PC-3 (cell line): Measurements from ENCODE around the gene IKZF5. TPM values are rescaled to one million over a fixed set of nuclear protein-coding genes. Genes with fewer than 3 reads are reported as not detected.

Experiments used
- ATAC-seq: fragments of 200-7000 bp; cut with Tn5 transposase; 2 replicates; pipeline ENCODE4 v1.9.1; 2020; ENCODE audit warnings: mild to moderate bottlenecking, moderate library complexity
- BruUV-seq: library from RNA; stranded (reverse); fragments of 400-500 nt; replicated peaks from 2 replicates; lab custom pipeline; 2021; lab: Mats Ljungman, UMichigan
- CTCF ChIA-PET: fragments of 300-600 bp; sonication (Branson Sonifier 250); formaldehyde crosslinking; loops from one replicate; lab custom pipeline; 2022; ENCODE audit warnings: antibody characterized with exemption; lab: Charles Lee
- POLR2A ChIA-PET: fragments of 300-600 bp; sonication (Branson Sonifier 250); formaldehyde crosslinking; loops from one replicate; lab custom pipeline; 2022; ENCODE audit warnings: antibody characterized with exemption; ENCODE audit not compliant: unreplicated experiment; lab: Charles Lee
- DNase-seq: peaks from one replicate; pipeline ENCODE4 v3.0.0-alpha.2; 2015
- H2AFZ ChIP-seq: fragments of 300-600 bp; sonication (generic); 2 replicates; pipeline ENCODE4 v1.6.0; 2016; ENCODE audit warnings: antibody characterized with exemption, low read length
- H3F3A ChIP-seq: fragments of 300-600 bp; sonication (generic); one replicate; pipeline ENCODE4 v1.6.0; 2017; ENCODE audit warnings: antibody characterized with exemption, low read length, control low read depth, mild to moderate bottlenecking; ENCODE audit not compliant: unreplicated experiment
- H3K27ac ChIP-seq: fragments of 300-600 bp; sonication (generic); 2 replicates; pipeline ENCODE4 v1.5.1; 2016; ENCODE audit warnings: mild to moderate bottlenecking, low read length
- H3K27me3 ChIP-seq: fragments of 300-600 bp; sonication (generic); 2 replicates; pipeline ENCODE4 v1.6.1; 2016; ENCODE audit warnings: low read length, mixed read lengths
- H3K36me3 ChIP-seq: fragments of 300-600 bp; sonication (generic); 2 replicates; pipeline ENCODE4 v1.6.1; 2016; ENCODE audit warnings: low read depth, mixed run types, low read length, mixed read lengths
- H3K4me1 ChIP-seq: fragments of 300-600 bp; sonication (generic); 2 replicates; pipeline ENCODE4 v1.5.1; 2016; ENCODE audit warnings: low read length; ENCODE audit not compliant: insufficient read depth
- H3K4me2 ChIP-seq: fragments of 300-600 bp; sonication (generic); 2 replicates; pipeline ENCODE4 v1.6.0; 2016; ENCODE audit warnings: low read length
- H3K4me3 ChIP-seq: fragments of 300-600 bp; sonication (generic); 2 replicates; pipeline ENCODE4 v1.5.1; 2016; ENCODE audit warnings: mild to moderate bottlenecking, low read length, mixed read lengths
- H3K79me2 ChIP-seq: fragments of 300-600 bp; sonication (generic); 2 replicates; pipeline ENCODE4 v1.6.1; 2017; ENCODE audit warnings: low read length, mixed read lengths
- H3K9ac ChIP-seq: fragments of 300-600 bp; sonication (generic); 2 replicates; pipeline ENCODE4 v1.6.0; 2016; ENCODE audit warnings: mild to moderate bottlenecking, low read length
- H3K9me2 ChIP-seq: fragments of 300-600 bp; sonication (generic); replicated peaks from 2 replicates; pipeline ENCODE4 v1.6.1; 2016; ENCODE audit warnings: mixed run types, low read length, mixed read lengths
- H3K9me3 ChIP-seq: fragments of 300-600 bp; sonication (generic); 2 replicates; pipeline ENCODE4 v1.6.1; 2016; ENCODE audit warnings: low read length, mixed read lengths
- H4K20me1 ChIP-seq: fragments of 300-600 bp; sonication (generic); 2 replicates; pipeline ENCODE4 v1.6.1; 2016; ENCODE audit warnings: low read length, mixed read lengths
- EZH2 ChIP-seq: fragments of 300-600 bp; sonication (generic); IDR thresholded peaks from one replicate; pipeline ENCODE4 v1.6.1; 2017; ENCODE audit warnings: antibody characterized with exemption, mild to moderate bottlenecking, low read length; ENCODE audit not compliant: unreplicated experiment
- EZH2phosphoT487 ChIP-seq: fragments of 300-600 bp; sonication (generic); IDR thresholded peaks from 2 replicates; pipeline ENCODE4 v1.6.1; 2018; ENCODE audit warnings: mild to moderate bottlenecking, antibody characterized with exemption, low read length, borderline replicate concordance
- intact Hi-C: fragments of 100-400 bp; cut with micrococcal nuclease; formaldehyde crosslinking; loops from 2 replicates; pipeline ENCODE4 v1.9.0; 2023
- total RNA-seq: library from RNA; depleted of rRNA; stranded (reverse); fragments of >200 nt; gene quantifications from 2 replicates; pipeline ENCODE4 v1.2.3, GENCODE V29; 2014
- TF ChIP-seq, protein P1 (sequence below): fragments of 300-600 bp; sonication (generic); conservative IDR thresholded peaks from 2 replicates; pipeline ENCODE4 v1.5.1; 2017; ENCODE audit warnings: antibody characterized with exemption, low read depth, mild to moderate bottlenecking, low read length

The IKZF5 gene
- total RNA-seq, 1 experiment from 2014 or later = 1.6 TPM

DNA sequence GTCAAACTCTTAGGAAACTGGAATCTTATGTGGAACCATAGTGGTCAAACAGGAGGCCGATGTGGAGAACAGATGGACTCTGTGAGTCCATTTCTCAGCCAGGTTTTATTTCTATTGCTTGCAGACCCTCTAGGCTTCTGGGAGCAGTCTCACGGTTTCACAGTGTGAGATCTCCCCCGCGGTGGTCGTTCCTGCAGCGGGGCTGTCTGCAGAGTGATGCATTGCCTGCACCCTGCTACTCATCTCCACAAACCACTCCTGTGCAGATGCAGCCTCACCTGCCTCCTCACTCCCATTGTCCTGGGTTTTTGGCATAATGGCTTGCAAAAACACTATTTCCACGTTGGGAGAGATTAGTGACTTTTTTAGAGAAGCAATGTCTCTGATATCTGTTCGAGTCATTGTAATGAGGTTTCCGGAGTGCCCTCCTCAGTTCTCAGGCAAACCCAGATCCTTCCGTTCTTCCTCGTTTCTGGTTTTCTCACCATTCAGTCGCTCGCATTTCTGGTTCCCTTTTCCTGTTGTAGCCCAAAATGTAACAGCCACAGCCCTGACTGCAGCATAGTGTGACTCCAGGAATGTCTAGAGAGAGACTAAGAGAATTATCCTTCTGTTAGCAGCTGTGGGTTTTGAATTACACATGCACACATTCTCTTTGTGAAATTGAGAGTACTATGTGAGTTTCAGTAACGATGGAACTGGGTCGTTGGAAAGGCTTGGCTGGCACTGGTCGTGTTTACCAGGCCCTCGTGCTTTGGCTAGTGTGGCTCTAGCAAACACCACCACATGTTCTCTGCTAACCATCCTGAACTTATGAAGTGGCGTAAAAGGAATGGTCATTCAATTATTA, 30.4 kb upstream of the IKZF5 start:
- intact Hi-C loops = no loop called here
- no TSS peak for BruUV-seq
- Histone ChIP-seq H3K4me2 (no peak overlapping the region), H2AFZ (no peak overlapping the region), H3K79me2 (no peaks in the 10 kb centered on the region), H3K36me3 (no peaks in the 10 kb centered on the region), H3K4me3 (no peak overlapping the region), H3K9me3 (no peaks in the 10 kb centered on the region), H3K27ac (no peak overlapping the region), H4K20me1 (no peaks in the 10 kb centered on the region), H3F3A (no peaks in the 10 kb centered on the region), H3K9ac (no peak overlapping the region), H3K9me2 (no peaks in the 10 kb centered on the region), H3K27me3 (no peaks in the 10 kb centered on the region), H3K4me1 (no peaks in the 10 kb centered on the region)
- TF ChIP-seq, protein P1, sequence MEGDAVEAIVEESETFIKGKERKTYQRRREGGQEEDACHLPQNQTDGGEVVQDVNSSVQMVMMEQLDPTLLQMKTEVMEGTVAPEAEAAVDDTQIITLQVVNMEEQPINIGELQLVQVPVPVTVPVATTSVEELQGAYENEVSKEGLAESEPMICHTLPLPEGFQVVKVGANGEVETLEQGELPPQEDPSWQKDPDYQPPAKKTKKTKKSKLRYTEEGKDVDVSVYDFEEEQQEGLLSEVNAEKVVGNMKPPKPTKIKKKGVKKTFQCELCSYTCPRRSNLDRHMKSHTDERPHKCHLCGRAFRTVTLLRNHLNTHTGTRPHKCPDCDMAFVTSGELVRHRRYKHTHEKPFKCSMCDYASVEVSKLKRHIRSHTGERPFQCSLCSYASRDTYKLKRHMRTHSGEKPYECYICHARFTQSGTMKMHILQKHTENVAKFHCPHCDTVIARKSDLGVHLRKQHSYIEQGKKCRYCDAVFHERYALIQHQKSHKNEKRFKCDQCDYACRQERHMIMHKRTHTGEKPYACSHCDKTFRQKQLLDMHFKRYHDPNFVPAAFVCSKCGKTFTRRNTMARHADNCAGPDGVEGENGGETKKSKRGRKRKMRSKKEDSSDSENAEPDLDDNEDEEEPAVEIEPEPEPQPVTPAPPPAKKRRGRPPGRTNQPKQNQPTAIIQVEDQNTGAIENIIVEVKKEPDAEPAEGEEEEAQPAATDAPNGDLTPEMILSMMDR = no peak
- no peak for TF ChIP-seq EZH2
- TF ChIP-seq EZH2phosphoT487 = no peak
- POLR2A ChIA-PET = no interaction called here
- ATAC-seq (no peak), DNase-seq (no peak)
- CTCF ChIA-PET = no interaction called here

DNA sequence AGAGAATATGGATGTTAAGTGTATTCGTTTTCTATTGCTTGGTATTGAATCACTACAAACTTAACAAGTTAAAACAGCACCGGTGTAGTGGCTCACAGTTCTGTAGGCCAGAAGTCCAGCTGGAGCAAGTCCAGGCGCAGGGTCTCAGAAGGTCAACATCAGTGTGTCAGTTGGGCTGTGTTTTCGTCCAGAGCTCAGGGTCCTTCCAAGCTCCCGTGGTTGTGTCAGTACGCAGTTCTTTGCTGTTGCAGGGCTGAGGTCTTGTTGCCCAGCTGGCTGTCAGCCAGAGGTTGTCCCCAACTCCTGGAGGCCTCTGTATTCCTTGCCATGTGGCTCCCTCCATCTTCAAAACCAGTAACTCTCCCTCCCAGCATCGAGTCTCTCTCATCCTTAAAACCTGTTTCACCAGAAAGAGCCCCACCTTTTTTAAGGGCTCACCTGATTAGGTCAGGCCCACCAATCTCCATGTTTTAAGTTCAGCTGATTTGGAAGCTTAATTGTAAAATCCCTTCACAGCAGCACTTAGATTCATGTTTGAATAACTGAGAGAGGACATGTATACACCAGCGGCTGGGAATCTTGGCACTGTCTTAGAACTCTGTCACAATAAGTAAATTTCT, 27.0 kb upstream of the IKZF5 start:
- Histone ChIP-seq H3K4me1 (no peaks in the 10 kb centered on the region), H4K20me1 (no peaks in the 10 kb centered on the region), H3K4me2 (no peak overlapping the region), H3K27me3 (no peaks in the 10 kb centered on the region), H3F3A (no peaks in the 10 kb centered on the region), H3K27ac (no peak overlapping the region), H2AFZ (no peak overlapping the region), H3K9me3 (no peaks in the 10 kb centered on the region), H3K4me3 (no peak overlapping the region), H3K79me2 (no peaks in the 10 kb centered on the region), H3K9ac (no peak overlapping the region), H3K36me3 (no peaks in the 10 kb centered on the region), H3K9me2 (no peaks in the 10 kb centered on the region)
- intact Hi-C loops = no loop called here
- BruUV-seq = no TSS peak
- TF ChIP-seq EZH2phosphoT487 (no peak), EZH2 (no peak)
- TF ChIP-seq, protein P1 = no peak
- CTCF ChIA-PET = no interaction called here
- ATAC-seq = no peak
- POLR2A ChIA-PET = no interaction called here
- no peak for DNase-seq

DNA sequence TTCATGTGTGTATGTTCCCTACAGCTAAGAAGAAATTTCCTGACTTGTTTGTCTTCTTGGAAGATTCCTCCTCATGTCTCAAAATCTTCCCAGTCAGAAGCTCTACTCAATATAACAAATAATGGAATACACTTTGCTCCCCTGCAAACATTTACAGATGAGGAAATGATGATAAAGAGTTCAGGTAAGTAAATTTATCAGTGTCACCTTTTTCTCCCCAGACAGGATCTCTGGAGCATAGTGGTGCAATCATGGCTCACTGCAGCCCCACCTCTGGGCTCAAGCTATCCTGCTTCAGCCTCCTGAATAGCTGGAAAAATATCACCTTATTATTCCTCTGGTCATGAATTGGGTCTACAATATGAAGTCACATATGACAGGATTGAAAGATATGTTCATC, 25.7 kb upstream of the IKZF5 start:
- Histone ChIP-seq H3K4me1 (no peaks in the 10 kb centered on the region), H3K79me2 (no peaks in the 10 kb centered on the region), H3K9ac (no peak overlapping the region), H4K20me1 (no peaks in the 10 kb centered on the region), H2AFZ (no peak overlapping the region), H3F3A (no peaks in the 10 kb centered on the region), H3K36me3 (no peaks in the 10 kb centered on the region), H3K27ac (no peak overlapping the region), H3K27me3 (no peaks in the 10 kb centered on the region), H3K4me3 (no peak overlapping the region), H3K9me2 (no peaks in the 10 kb centered on the region), H3K4me2 (no peak overlapping the region), H3K9me3 (no peaks in the 10 kb centered on the region)
- intact Hi-C loops = no loop called here
- DNase-seq (no peak), ATAC-seq (no peak)
- no peak for TF ChIP-seq EZH2phosphoT487
- TF ChIP-seq EZH2 = no peak
- TF ChIP-seq, protein P1 = no peak
- POLR2A ChIA-PET = no interaction called here
- no TSS peak for BruUV-seq
- CTCF ChIA-PET = no interaction called here
